MM.1S (cell line): ENCODE measurements around the gene RGPD8.

Experiments used
- DNase-seq: peaks from one replicate; pipeline ENCODE4 v3.0.0-alpha.2; 2015
- H2AFZ ChIP-seq: fragments of 300-600 bp; sonication (generic); 2 replicates; pipeline ENCODE4 v1.6.0; 2016; ENCODE audit warnings: antibody characterized with exemption, low read length
- H3F3A ChIP-seq: fragments of 300-600 bp; sonication (generic); 2 replicates; pipeline ENCODE4 v1.6.1; 2016; ENCODE audit warnings: mild to moderate bottlenecking, antibody characterized with exemption, low read length, moderate library complexity, mixed read lengths; ENCODE audit not compliant: insufficient read depth
- H3K27ac ChIP-seq: fragments of 300-600 bp; sonication (generic); 2 replicates; pipeline ENCODE4 v1.5.1; 2016; ENCODE audit warnings: mild to moderate bottlenecking, low read length
- H3K27me3 ChIP-seq: fragments of 300-600 bp; sonication (generic); replicated peaks from 2 replicates; pipeline ENCODE4 v1.6.0; 2016; ENCODE audit warnings: low read length; ENCODE audit not compliant: insufficient read depth
- H3K36me3 ChIP-seq: fragments of 300-600 bp; sonication (generic); replicated peaks from 2 replicates; pipeline ENCODE4 v1.6.1; 2016; ENCODE audit warnings: mild to moderate bottlenecking, low read length, mixed read lengths; ENCODE audit not compliant: insufficient read depth
- H3K4me1 ChIP-seq: fragments of 300-600 bp; sonication (generic); 2 replicates; pipeline ENCODE4 v1.6.1; 2016; ENCODE audit warnings: low read length, mixed read lengths
- H3K4me2 ChIP-seq: fragments of 300-600 bp; sonication (generic); 2 replicates; pipeline ENCODE4 v1.6.0; 2016; ENCODE audit warnings: low read depth, low read length
- H3K4me3 ChIP-seq: fragments of 300-600 bp; sonication (generic); 2 replicates; pipeline ENCODE4 v1.5.1; 2016; ENCODE audit warnings: low read length, mixed read lengths
- H3K79me2 ChIP-seq: fragments of 300-600 bp; sonication (generic); 2 replicates; pipeline ENCODE4 v1.6.1; 2016; ENCODE audit warnings: mixed run types, low read length, mixed read lengths
- H3K9ac ChIP-seq: fragments of 300-600 bp; sonication (generic); 2 replicates; pipeline ENCODE4 v1.6.1; 2016; ENCODE audit warnings: low read length, mixed read lengths
- H3K9me2 ChIP-seq: fragments of 300-600 bp; sonication (generic); replicated peaks from 2 replicates; pipeline ENCODE4 v1.6.1; 2016; ENCODE audit warnings: mild to moderate bottlenecking, low read length, mixed read lengths; ENCODE audit not compliant: insufficient read depth
- H3K9me3 ChIP-seq: fragments of 300-600 bp; sonication (generic); replicated peaks from 2 replicates; pipeline ENCODE4 v1.6.1; 2016; ENCODE audit warnings: mild to moderate bottlenecking, low read length, mixed read lengths; ENCODE audit not compliant: insufficient read depth
- H4K20me1 ChIP-seq: fragments of 300-600 bp; sonication (generic); 2 replicates; pipeline ENCODE4 v1.6.1; 2016; ENCODE audit warnings: mild to moderate bottlenecking, low read length, moderate library complexity, mixed read lengths; ENCODE audit not compliant: insufficient read depth
- CTCF ChIP-seq: fragments of 300-600 bp; sonication (generic); IDR thresholded peaks from 2 replicates; pipeline ENCODE4 v1.5.1; 2016; ENCODE audit warnings: antibody characterized with exemption, low read length, mixed read lengths
- EZH2 ChIP-seq: fragments of 300-600 bp; sonication (generic); optimal IDR thresholded peaks from 2 replicates; pipeline ENCODE3; 2017; ENCODE audit warnings: low read depth, mild to moderate bottlenecking, antibody characterized with exemption, low read length, mixed read lengths
- EZH2phosphoT487 ChIP-seq: fragments of 300-600 bp; sonication (generic); IDR thresholded peaks from 2 replicates; pipeline ENCODE4 v1.6.1; 2018; ENCODE audit warnings: antibody characterized with exemption, low read length

RGPD8 gene

DNA sequence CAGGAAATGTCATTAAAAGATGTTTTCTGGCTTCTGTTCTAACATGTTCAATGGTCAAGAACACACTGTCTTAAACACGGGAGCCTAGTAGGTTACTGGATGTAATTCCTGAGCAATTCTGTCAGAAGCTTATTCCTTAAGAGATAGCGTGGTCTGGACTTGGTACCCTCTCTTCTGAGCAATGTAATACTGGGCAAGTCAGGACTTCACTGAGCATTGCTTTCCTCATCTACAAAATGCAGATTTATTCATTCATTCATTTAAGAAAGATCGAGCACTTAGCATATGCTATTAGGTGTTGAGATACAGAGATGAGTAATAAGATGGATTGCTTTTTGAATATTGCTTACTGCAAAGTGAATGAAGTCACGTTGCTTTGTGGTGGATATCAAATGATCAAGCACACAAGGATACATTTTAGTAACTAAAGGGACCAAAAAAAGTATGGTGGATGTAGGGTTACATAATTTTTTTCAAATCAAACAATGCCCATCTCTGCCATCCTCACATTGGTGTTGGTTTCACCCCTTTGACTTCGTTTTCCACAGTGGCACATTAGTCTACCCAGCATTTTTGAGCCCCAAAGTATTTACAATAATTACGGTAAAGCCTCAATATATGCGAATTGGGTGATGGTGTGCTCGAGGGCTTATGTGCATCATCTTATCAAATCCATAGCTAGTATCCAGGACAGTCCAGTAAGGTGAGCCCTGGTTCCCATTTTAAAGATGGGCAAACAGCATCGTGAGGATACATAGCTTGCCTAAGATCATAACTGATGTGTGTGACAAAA is 92.8 kb downstream of the RGPD8 start:
- H3K36me3 ChIP-seq = no peaks in the 10 kb centered on the region
- no peak for TF ChIP-seq CTCF
- TF ChIP-seq EZH2 = no peak
- no peak for TF ChIP-seq EZH2phosphoT487
- H3K4me1 ChIP-seq = peaks cover 18% of the 10 kb centered on the region
- H3F3A ChIP-seq = 0 out of 2 replicates have a peak, but pooled peaks cover 4% of the 10 kb centered on the region
- no peak overlapping the region for H3K4me3 ChIP-seq
- no peaks in the 10 kb centered on the region for H3K9me3 ChIP-seq
- H3K9me2 ChIP-seq = no peaks in the 10 kb centered on the region
- H3K79me2 ChIP-seq = no peaks in the 10 kb centered on the region
- DNase-seq = no peak
- no peaks in the 10 kb centered on the region for H3K27me3 ChIP-seq
- no peak overlapping the region for H3K27ac ChIP-seq
- no peaks in the 10 kb centered on the region for H4K20me1 ChIP-seq
- H2AFZ ChIP-seq = no peak overlapping the region
- no peak overlapping the region for H3K4me2 ChIP-seq
- H3K9ac ChIP-seq = no peak overlapping the region

DNA sequence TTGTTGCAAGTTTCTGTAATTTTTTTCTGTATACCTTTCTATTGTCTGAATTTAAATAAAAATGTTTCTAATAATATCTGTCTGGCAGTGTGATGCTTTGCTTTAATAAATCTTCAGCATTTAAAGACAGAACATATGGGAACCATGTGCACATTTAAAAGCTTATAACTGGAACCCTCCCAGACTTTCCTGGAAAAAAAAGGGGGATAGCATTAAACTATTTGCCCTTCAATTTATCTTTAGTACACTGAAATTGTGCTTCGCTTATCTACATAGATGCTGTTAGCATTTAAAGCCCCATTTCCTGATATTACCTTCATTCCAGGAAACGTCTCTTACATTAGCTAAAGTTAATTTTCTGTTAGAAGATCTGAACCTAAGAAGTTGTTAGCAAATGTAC is 93.5 kb downstream of the RGPD8 start:
- no peak overlapping the region for H3K27ac ChIP-seq
- no peak overlapping the region for H2AFZ ChIP-seq
- TF ChIP-seq EZH2phosphoT487 (no peak), EZH2 (no peak), CTCF (no peak)

GRCh38 chr2:112335600-112335999 is 97.8 kb downstream of the RGPD8 start:
- H3K27me3 ChIP-seq = no peaks in the 10 kb centered on the region
- no peak overlapping the region for H3K4me3 ChIP-seq
- H3K9me3 ChIP-seq = no peaks in the 10 kb centered on the region
- TF ChIP-seq CTCF (no peak), EZH2 (no peak), EZH2phosphoT487 (no peak)
- H3K4me1 ChIP-seq = no peaks in the 10 kb centered on the region
- no peaks in the 10 kb centered on the region for H4K20me1 ChIP-seq
- no peak for DNase-seq
- H3K9me2 ChIP-seq = no peaks in the 10 kb centered on the region
- H2AFZ ChIP-seq = no peak overlapping the region
- no peaks in the 10 kb centered on the region for H3K36me3 ChIP-seq
- no peak overlapping the region for H3K27ac ChIP-seq
- no peak overlapping the region for H3K9ac ChIP-seq
- no peaks in the 10 kb centered on the region for H3F3A ChIP-seq
- no peaks in the 10 kb centered on the region for H3K79me2 ChIP-seq
- no peak overlapping the region for H3K4me2 ChIP-seq

More for the DNA sequence above, 93.5 kb downstream of the RGPD8 start:
- Histone ChIP-seq H3K4me2 (no peak overlapping the region), H3K9me2 (no peaks in the 10 kb centered on the region), H4K20me1 (no peaks in the 10 kb centered on the region), H3K4me1 (peaks cover 17% of the 10 kb centered on the region), H3K36me3 (no peaks in the 10 kb centered on the region), H3K27me3 (no peaks in the 10 kb centered on the region), H3K79me2 (no peaks in the 10 kb centered on the region), H3K9ac (no peak overlapping the region), H3F3A (0 out of 2 replicates have a peak, but pooled peaks cover 4% of the 10 kb centered on the region), H3K4me3 (no peak overlapping the region), H3K9me3 (no peaks in the 10 kb centered on the region)
- no peak for DNase-seq
